OCI-LY7 (cell line): ENCODE results near the gene MOB3B.

Source experiments
- EZH2phosphoT487 ChIP-seq: fragments of 200-600 bp; sonication (generic); IDR thresholded peaks from 2 replicates; pipeline ENCODE4 v1.6.1; 2018; ENCODE audit warnings: low read depth, borderline replicate concordance, mild to moderate bottlenecking, mixed run types, antibody characterized with exemption, low read length, moderate library complexity, mixed read lengths
- TF ChIP-seq, protein P1 (sequence below): fragments of 200-600 bp; sonication (generic); conservative IDR thresholded peaks from 2 replicates; pipeline ENCODE4 v1.5.1; 2014; ENCODE audit warnings: mild to moderate bottlenecking, antibody characterized with exemption, low read length, moderate library complexity, mixed read lengths

DNA sequence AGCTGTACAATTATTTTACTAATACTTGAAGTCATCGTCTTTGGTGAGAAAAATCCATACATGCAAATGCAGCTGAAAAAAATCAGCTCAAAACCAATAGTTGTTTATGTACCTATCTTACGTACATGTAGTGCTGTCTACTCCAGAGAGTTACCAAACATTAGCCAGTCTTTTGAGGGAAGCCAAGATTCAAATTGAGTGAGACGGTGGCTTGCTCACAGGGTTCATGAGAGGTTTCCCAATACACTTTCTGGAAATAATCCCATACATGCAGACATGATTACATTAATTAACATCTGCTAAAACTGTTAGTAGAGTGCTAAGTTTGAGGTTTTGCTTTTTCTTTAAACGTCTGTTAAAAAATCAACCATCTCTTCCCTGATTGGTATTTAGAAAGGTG is 41.4 kb upstream of the MOB3B start:
- TF ChIP-seq, protein P1, sequence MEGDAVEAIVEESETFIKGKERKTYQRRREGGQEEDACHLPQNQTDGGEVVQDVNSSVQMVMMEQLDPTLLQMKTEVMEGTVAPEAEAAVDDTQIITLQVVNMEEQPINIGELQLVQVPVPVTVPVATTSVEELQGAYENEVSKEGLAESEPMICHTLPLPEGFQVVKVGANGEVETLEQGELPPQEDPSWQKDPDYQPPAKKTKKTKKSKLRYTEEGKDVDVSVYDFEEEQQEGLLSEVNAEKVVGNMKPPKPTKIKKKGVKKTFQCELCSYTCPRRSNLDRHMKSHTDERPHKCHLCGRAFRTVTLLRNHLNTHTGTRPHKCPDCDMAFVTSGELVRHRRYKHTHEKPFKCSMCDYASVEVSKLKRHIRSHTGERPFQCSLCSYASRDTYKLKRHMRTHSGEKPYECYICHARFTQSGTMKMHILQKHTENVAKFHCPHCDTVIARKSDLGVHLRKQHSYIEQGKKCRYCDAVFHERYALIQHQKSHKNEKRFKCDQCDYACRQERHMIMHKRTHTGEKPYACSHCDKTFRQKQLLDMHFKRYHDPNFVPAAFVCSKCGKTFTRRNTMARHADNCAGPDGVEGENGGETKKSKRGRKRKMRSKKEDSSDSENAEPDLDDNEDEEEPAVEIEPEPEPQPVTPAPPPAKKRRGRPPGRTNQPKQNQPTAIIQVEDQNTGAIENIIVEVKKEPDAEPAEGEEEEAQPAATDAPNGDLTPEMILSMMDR, result no peak
- no peak for TF ChIP-seq EZH2phosphoT487
